K562 (cell line): ENCODE results near the gene RNF34.

ENCODE experiments used
- ATF3 ChIP-seq, 2 experiments: fragments of 450-650 bp in 1 of 2; sonication (generic) in 1 of 2; formaldehyde crosslinking in 1 of 2; IDR thresholded peaks in 1 of 2; conservative IDR thresholded peaks in 1 of 2; 2 replicates each; pipeline versions ENCODE4 v1.6.1 to v1.8.1; 2016 to 2023; ENCODE audit warnings: mild to moderate bottlenecking in 2 of 2, moderate library complexity in 2 of 2, inconsistent platforms in 1 of 2, missing genetic modification reagents in 1 of 2
- CCAR2 ChIP-seq: fragments of 200-400 bp; formaldehyde crosslinking; IDR thresholded peaks from 2 replicates; pipeline ENCODE4 v1.6.1; 2017; ENCODE audit warnings: mild to moderate bottlenecking, low read depth, low read length
- CTCF ChIP-seq, 3 experiments: IDR thresholded peaks in 2 of 3; conservative IDR thresholded peaks in 1 of 3; 2 replicates each; pipeline ENCODE4 v1.5.1; 2011 to 2012; ENCODE audit warnings: low read length in 3 of 3, mild to moderate bottlenecking in 3 of 3, control low read depth in 2 of 3, improper control_type of control experiment in 1 of 3, inconsistent platforms in 1 of 3, low read depth in 1 of 3, mixed read lengths in 1 of 3, moderate library complexity in 1 of 3; ENCODE audit not compliant: insufficient read depth in 2 of 3
- EZH2 ChIP-seq: IDR thresholded peaks from 2 replicates; pipeline ENCODE4 v1.6.1; 2012; ENCODE audit warnings: low read depth, mild to moderate bottlenecking, inconsistent platforms, low read length, borderline replicate concordance
- NCOR1 ChIP-seq: fragments of 450-650 bp; IDR thresholded peaks from 2 replicates; pipeline ENCODE4 v1.6.1; 2016; ENCODE audit warnings: mild to moderate bottlenecking, moderate library complexity
- POLR2A ChIP-seq: fragments of 450-650 bp; conservative IDR thresholded peaks from 2 replicates; pipeline ENCODE4 v1.6.1; 2016
- TRIM28 ChIP-seq: fragments of 450-650 bp; IDR thresholded peaks from 2 replicates; pipeline ENCODE4 v1.6.1; 2017

DNA sequence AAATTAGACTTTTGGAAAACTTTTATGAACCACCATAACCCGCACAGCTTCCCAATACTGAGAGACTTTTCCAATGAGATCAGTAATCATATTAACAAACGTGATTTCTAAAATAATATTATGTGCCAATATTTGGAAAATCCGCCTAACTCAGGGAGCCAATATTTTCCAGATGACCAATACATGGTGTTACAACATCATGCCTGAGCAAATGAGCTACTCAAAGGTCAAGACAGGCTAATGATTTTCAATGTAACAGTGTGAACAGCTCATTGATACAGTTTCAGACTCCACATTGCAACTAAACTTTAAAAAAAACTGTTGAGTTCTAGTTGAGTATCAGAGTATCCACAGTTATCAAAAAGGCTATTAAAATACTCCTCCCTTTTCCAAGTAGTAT is 46.8 kb downstream of the RNF34 start:
- TF ChIP-seq EZH2 (no peak), TRIM28 (no peak), NCOR1 (no peak), CCAR2 (no peak), POLR2A (no peak), ATF3 (IDR thresholded peaks at IDR 0.05) (no peak), ATF3 (CRISPR knock-in tag; conservative IDR thresholded peaks at IDR 0.05) (no peak), CTCF (IDR thresholded peaks at IDR 0.05 in 2 of 3, conservative IDR thresholded peaks at IDR 0.05 in 1 of 3; ENCODE audit: insufficient read depth in 2 of 3, low read depth in 1 of 3, low read length in 3 of 3) (no peak)
